HG02970 (cell line): ENCODE results near the gene GSTM3.
"Not testable (repeated sequence)": the region's sequence is repeated elsewhere in the genome, so short reads cannot be mapped to it uniquely, and the experiment has no call there.

Experiments used
- ATAC-seq: cut with Tn5 transposase; IDR thresholded peaks from one replicate; pipeline ENCODE4 v1.9.1; 2021; ENCODE audit warnings: mild to moderate bottlenecking, moderate library complexity, moderate number of reproducible peaks; ENCODE audit not compliant: unreplicated experiment, low FRiP score

The GSTM3 gene

DNA sequence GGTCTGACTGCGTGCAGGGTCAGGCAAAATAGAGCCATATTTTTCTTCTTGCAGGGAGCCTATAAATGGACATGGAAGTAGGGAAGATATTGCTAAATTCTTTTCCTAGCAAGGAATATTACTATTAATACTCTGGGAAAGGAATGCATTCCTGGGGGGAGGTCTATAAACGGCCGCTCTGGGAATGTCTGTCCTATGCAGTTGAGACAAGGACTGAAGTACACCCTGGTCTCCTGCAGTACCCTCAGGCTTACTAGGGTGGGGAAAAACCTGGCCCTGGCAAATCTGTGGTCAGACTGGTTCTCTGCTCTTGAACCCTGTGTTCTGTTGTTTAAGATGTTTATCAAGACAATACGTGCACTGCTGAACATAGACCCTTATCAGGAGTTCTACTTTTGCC lies 31.9 kb downstream of the GSTM3 start:
- ATAC-seq, result not testable (repeated sequence)

DNA sequence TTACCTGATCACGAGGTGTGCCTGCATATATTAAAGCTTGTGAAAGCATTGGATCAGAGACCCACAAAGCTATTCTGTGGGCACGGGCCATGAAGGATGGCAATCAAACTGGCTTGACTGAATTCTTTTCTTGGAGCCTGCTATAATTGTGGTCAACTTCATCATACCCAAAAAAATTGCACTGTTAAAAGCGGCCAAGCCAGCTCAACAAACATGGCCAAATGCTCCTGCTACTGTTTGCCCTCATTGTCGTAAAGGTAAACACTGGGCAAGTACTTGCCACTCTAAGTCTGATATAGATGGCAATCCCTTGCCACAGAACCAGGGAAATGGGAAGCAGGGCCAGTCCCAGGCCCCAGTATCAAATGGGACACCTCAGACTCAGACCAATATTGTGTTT lies 35.4 kb downstream of the GSTM3 start:
- ATAC-seq, result no peak

DNA sequence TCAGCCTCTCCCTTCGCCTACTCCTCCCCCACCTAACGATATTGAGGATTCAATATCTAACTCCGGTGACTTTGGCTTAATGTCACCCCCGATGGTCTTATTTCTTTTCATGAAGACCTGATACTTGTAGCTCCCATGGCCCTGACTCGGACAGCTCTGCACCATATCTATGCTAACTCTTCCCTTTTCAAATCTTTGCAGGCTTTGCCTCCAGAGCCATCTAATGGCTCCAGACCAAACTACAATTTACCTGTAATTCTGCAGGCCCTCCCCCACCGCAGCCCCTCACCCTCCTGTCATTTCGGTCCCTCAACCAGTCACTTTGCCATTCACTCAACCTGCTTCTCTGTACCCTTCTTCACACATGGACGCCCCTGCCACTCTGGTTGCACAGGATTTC lies 36.7 kb downstream of the GSTM3 start:
- no peak for ATAC-seq

DNA sequence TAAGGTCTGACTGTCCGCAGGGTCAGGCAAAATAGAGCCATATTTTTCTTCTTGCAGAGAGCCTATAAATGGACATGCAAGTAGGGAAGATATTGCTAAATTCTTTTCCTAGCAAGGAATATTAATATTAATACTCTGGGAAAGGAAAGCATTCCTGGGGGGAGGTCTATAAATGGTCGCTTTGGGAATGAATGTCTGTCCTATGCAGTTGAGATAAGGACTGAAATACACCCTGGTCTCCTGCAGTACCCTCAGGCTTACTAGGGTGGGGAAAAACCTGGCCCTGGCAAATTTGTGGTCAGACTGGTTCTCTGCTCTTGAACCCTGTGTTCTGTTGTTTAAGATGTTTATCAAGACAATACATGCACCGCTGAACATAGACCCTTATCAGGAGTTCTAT lies 37.9 kb downstream of the GSTM3 start:
- not testable (repeated sequence) for ATAC-seq

DNA sequence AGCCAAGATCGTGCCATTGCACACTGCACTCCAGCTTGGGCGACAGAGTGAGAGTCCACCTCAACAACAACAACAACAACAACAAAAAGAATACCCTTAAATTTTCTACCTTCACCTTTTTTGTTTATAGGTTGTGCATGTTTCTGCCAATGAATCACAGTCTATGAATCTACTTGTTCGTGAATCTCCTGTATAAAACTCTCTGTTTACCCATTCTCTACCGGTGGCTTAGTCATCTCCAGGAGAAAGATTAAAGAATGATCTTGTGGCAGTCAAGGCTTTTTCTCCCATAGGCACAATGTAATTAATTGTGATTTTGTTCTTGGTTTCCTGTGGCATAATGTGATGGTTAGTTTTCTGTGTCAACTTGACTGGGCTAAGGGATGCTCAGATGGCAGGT lies 43.0 kb downstream of the GSTM3 start:
- not testable (repeated sequence) for ATAC-seq

DNA sequence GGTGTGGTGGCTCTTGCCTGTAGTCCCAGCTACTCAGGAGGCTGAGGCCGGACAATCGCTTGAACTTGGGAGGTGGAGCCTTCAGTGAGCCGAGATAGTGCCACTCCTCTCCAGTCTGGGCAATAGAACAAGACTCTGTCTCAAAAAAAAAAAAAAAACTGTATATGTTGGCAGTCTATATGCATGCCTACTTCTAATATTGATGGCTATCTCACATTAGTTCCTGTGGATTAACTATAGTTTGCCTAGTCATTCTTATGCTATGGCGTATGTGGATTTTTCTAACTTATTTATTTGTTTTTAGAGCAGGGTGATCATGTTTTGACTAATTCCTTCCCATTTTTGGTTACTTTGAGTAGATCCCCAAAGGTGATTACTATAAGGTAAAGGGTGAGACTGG lies 43.8 kb downstream of the GSTM3 start:
- no peak for ATAC-seq

DNA sequence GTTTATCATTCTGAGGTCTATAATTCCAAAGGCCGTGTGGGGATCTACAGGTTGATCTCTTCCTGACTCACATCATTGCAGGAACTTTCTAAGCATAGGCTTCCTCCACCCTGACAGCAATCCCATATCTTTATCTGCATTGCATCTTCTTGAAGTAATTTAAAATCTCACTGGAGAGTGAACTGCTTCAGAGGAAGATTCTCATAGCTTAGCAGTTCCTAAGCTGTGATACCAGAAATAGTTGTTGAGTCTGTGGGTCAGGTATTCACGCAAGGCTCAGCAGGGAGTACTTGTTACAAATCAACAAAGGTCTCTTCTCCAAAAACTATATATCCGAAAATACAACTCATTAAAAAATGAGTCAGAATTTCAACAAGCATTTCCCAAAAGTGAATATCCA lies 45.7 kb downstream of the GSTM3 start:
- not testable (repeated sequence) for ATAC-seq

DNA sequence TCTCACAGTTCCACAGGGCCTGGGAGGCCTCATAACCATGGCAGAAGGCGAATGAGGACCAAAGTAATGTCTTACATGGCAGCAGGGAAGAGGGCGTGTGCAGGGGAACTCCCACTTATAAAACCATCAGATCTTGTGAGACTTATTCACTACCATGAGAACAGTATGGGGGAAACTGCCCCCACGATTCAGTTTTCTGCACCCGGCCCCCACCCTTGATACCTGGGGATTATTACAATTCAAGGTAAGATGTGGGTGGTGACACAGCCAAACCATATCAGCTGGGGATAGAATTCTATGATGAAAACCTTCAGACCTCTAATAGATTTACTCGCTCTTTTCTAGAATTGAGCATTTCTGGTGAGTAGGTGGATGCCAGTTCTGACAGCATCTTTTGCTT lies 46.4 kb downstream of the GSTM3 start:
- not testable (repeated sequence) for ATAC-seq

DNA sequence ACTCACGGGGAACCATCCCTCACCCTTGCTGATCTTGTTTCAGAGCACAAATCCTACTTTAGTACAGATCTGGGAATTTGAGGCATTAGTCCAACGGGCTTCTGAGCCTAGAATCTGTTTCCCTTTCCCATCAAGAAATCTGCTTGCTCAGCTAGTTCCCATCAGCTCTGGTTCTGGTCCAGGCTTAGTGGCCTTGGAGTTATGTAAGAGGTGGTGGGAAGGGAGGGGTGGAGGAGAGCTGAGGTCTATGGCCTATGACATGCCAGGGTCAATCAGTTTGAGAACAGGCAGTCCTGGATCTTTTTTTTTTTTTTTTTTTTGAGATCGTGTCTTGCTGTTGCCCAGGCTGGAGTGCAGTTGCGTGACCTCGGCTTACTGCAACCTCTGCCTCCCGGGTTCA lies 49.1 kb downstream of the GSTM3 start:
- ATAC-seq, result no peak

DNA sequence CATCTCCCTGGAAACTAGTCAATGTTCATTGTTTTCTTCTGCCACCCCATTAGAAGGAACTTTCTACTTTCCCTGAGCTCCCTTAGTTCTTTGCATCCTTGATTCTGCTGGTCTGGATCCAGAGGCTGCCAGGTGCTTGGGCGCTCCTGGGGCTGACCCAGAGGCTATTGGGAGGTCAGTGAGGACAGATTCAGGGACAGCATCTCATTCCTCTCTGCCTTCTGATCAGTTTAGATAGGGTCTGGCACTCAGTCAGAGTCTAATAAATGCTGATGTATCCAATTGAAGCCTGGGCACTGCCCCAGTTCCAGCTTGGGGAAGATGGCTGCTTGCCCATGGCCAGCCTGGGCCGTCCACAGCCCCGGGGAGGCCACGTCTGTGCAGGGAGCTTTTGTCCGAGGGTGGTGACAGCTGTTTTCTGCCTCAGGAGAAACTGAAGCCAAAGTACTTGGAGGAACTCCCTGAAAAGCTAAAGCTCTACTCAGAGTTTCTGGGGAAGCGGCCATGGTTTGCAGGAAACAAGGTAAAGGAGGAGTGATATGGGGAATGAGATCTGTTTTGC lies 50.9 kb downstream of the GSTM3 start:
- no peak for ATAC-seq

DNA sequence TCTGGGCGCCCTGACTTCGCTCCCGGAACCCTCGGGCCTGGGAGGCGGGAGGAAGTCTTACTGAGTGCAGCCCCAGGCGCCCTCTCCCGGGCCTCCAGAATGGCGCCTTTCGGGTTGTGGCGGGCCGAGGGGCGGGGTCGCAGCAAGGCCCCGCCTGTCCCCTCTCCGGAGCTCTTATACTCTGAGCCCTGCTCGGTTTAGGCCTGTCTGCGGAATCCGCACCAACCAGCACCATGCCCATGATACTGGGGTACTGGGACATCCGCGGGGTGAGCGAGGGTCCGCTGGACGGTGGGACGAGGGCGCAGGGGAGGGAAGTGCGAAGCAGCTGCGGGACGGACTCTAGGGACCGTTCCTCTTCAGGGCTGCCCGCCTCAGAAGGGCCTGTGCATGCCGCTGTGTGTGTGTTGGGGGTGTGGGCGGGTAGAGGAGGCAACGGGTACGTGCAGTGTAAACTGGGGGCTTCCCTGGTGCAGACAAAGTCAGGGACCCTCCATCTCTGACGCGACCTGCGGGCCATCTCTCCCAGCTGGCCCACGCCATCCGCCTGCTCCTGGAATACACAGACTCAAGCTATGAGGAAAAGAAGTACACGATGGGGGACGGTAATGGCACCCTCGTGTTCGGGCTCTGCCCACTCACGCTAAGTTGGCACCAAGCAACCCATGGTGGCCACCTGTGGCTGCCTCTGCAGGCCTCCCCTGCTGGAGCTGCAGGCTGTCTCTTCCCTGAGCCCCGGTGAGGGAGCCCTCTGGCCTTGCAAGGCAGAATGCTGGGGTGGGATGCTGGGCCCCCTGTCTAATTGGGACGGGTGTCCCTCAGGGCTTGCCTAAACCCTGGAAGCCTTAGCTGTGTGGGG lies 53.0 kb downstream of the GSTM3 start, which contains the start of gene GSTM1:
TSS of gene GSTM1 (plus strand) at position 177 of the 859 bp plus-strand sequence. CDS start at position 234, 57 bp downstream.
- ATAC-seq, result no peak

DNA sequence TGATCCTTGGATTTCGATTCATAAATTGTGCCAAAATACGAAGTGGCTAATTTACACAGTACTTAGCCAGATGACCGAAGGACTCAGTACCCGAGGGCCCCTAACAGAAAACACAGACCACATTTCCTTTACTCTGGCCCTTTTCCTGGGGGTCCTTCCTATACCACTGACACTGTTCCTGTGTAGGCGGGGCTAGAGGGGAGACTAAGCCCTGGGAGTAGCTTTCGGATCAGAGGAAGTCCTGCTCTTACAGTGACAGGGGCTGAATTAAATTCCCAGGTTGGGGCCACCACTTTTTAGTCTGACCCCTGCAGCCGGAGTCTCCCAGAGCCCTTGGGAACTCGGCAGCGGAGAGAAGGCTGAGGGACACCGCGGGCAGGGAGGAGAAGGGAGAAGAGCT lies 53.7 kb downstream of the GSTM3 start:
- not testable (repeated sequence) for ATAC-seq

DNA sequence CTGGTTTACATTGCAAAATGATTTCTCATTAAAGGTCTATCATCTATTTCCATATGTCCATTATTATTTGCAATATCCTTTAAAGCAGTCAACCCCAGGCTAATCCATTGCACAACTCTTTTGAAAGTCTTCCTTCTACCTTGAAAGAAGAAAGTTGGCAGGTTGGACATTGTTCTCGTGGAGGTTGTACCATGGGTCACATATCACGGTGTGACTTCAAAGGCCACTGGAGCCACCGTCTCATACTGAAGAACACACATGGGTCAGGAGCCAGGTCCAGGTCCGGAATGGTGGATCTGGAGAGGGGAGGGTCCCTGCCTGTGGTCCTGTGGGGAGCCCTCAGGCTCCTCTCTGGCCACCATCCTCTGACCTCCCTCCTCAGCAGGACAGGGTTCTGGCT lies 54.9 kb downstream of the GSTM3 start:
- not testable (repeated sequence) for ATAC-seq

DNA sequence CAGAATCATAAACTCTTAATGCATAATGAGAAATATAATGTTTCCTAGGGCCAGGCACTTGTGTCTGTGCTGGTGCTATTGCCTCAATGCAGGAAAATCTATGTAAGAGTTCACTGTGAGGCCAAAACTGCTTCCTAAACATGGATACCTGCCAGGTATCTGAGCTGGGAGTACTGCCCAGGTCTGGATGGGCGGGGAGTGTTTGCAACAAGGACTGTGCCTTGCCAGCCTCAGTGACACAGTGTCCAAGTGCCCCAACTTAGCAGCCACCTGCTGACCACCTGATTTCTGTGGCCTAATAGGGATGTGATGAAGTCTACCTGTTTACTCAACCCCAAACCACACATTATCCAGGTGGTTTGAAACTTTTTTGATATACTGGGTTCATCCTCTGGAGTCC lies 55.4 kb downstream of the GSTM3 start:
- ATAC-seq, result not testable (repeated sequence)

DNA sequence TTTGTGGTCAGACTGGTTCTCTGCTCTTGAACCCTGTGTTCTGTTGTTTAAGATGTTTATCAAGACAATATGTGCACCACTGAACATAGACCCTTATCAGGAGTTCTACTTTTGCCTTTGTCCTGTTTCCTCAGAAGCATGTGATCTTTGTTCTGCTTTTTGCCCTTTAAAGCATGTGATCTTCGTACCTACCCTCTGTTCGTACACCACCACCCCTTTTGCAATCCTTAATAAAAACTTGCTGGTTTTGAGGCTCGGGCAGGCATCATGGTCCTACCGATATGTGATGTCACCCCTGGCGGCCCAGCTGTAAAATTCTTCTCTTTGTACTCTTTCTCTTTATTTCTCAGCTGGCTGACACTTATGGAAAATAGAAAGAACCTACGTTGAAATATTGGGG lies 56.1 kb downstream of the GSTM3 start:
- not testable (repeated sequence) for ATAC-seq
